ENCODE measurements around the gene CCDC85C. TPM values are rescaled to one million over a fixed set of nuclear protein-coding genes. Genes with fewer than 3 reads are reported as not detected.

CCDC85C gene
- total RNA-seq, 2 donors from 2014 or later, result 32.8 to 45.8 TPM

DNA sequence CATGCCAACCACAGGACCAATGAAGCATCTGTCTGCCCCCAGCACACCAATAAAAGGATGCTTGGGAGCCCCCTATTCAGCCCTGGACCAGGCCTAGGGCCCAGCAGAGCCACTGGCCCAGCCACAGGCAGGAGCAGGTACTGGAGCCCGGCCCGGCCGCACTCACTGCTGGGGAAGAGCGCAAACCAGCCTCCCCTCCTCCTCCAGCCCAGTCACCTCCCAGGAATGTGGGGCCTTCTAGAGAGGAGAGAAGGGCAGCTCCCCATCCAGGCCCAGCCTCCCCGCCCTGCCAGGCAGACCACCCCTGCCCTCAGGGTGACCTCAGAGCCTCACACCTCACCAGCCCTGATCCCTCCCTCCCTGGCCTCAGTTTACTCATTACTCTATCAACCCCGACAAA, 66.6 kb downstream of the CCDC85C start:
- Histone ChIP-seq H3K4me3 (ENCODE audit: low read length) (no peak overlapping the region), H3K4me1 (ENCODE audit: control insufficient read depth, insufficient read depth, low read length) (peaks cover 5% of the 10 kb centered on the region), H3K9me3 (ENCODE audit: control insufficient read depth, low read length) (no peaks in the 10 kb centered on the region), H3K9ac (ENCODE audit: extremely low read depth, low read length, poor library complexity, severe bottlenecking) (no peak overlapping the region), H3K27ac (ENCODE audit: low read depth, low read length) (no peak overlapping the region), H3K27me3 (ENCODE audit: control insufficient read depth, insufficient read depth, low read length, poor library complexity, severe bottlenecking) (no peaks in the 10 kb centered on the region), H3K36me3 (ENCODE audit: control insufficient read depth, insufficient read depth, low read length) (no peaks in the 10 kb centered on the region)
- no peaks in the 10 kb centered on the region for H3K36me3 Mint-ChIP-seq (ENCODE audit: low read depth)
- TF ChIP-seq, protein P1, sequence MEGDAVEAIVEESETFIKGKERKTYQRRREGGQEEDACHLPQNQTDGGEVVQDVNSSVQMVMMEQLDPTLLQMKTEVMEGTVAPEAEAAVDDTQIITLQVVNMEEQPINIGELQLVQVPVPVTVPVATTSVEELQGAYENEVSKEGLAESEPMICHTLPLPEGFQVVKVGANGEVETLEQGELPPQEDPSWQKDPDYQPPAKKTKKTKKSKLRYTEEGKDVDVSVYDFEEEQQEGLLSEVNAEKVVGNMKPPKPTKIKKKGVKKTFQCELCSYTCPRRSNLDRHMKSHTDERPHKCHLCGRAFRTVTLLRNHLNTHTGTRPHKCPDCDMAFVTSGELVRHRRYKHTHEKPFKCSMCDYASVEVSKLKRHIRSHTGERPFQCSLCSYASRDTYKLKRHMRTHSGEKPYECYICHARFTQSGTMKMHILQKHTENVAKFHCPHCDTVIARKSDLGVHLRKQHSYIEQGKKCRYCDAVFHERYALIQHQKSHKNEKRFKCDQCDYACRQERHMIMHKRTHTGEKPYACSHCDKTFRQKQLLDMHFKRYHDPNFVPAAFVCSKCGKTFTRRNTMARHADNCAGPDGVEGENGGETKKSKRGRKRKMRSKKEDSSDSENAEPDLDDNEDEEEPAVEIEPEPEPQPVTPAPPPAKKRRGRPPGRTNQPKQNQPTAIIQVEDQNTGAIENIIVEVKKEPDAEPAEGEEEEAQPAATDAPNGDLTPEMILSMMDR (conservative IDR thresholded peaks at IDR 0.05), result no peak
- H3K9me3 Mint-ChIP-seq, result no peaks in the 10 kb centered on the region
- DNase-seq, result peak; percentile 81
- peaks cover 18% of the 10 kb centered on the region for H3K4me1 Mint-ChIP-seq
- no peak overlapping the region for H3K4me3 Mint-ChIP-seq
- 74% methylated on average over 6 of the region's 6 CpGs; no CpG with 5 or more reads in 1 of the 2 experiments for whole genome bisulfite sequencing, 2 experiments (ENCODE audit: insufficient coverage in 1 of 2, insufficient read length in 1 of 2)
- no peaks in the 10 kb centered on the region for H3K27me3 Mint-ChIP-seq (ENCODE audit: insufficient read depth)
- peak overlapping the region; percentile 48 for H3K27ac Mint-ChIP-seq

DNA sequence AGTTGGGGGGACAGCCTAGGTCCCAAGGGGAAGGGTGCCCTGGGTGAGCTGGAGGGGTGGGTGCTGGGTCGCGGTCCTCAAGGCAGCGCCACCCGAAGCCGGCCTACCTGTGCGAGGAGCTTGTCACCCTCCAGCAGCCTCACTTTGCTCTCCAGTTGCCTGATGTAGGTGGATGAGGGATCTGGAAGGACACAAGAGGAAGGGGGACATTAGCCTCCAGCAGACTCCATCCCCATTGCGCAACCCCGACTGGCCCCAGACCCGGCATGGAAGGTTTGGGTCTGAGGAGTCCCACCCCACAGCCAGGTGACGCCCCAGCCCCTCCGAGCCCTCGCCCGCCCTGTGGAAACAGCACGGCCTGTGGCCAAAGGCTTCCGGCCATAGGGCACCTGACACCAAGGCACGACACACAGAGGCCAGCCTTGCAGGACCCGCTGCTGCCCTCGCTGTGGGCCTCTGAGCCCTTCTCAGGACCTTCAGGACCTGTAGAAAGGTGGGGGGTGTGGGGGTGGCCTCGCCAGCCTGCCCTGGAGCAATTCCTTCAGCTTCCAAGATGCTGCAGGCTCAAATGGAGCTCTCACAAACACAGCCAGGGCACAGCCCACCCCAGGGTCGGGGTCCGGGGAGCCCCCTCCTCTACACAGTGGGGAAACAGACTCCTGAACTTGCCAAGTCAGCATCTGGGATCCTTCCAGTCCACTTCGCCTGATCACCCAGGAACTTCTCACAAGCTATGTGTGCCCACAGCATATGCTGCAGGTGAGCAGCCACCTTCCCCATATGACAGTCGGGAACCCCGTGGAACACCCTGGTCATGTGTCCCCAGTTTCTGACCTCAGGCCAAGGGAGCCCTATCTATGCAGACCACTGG, 67.9 kb downstream of the CCDC85C start:
- no peak overlapping the region for H3K27ac Mint-ChIP-seq
- Histone ChIP-seq H3K27ac (ENCODE audit: low read depth, low read length) (no peak overlapping the region), H3K36me3 (ENCODE audit: control insufficient read depth, insufficient read depth, low read length) (no peaks in the 10 kb centered on the region), H3K4me3 (ENCODE audit: low read length) (no peak overlapping the region), H3K27me3 (ENCODE audit: control insufficient read depth, insufficient read depth, low read length, poor library complexity, severe bottlenecking) (no peaks in the 10 kb centered on the region), H3K9ac (ENCODE audit: extremely low read depth, low read length, poor library complexity, severe bottlenecking) (no peak overlapping the region), H3K4me1 (ENCODE audit: control insufficient read depth, insufficient read depth, low read length) (peaks cover 5% of the 10 kb centered on the region), H3K9me3 (ENCODE audit: control insufficient read depth, low read length) (no peaks in the 10 kb centered on the region)
- no peak for DNase-seq
- no peaks in the 10 kb centered on the region for H3K27me3 Mint-ChIP-seq (ENCODE audit: insufficient read depth)
- no peaks in the 10 kb centered on the region for H3K36me3 Mint-ChIP-seq (ENCODE audit: low read depth)
- no peaks in the 10 kb centered on the region for H3K9me3 Mint-ChIP-seq
- 92 to 94% methylated on average over 17 to 24 of the region's 24 CpGs for WGBS, 2 experiments (ENCODE audit: insufficient coverage in 1 of 2, insufficient read length in 1 of 2)
- no peak overlapping the region for H3K4me3 Mint-ChIP-seq
- H3K4me1 Mint-ChIP-seq, result peaks cover 20% of the 10 kb centered on the region
- TF ChIP-seq, protein P1 (conservative IDR thresholded peaks at IDR 0.05), result no peak

DNA sequence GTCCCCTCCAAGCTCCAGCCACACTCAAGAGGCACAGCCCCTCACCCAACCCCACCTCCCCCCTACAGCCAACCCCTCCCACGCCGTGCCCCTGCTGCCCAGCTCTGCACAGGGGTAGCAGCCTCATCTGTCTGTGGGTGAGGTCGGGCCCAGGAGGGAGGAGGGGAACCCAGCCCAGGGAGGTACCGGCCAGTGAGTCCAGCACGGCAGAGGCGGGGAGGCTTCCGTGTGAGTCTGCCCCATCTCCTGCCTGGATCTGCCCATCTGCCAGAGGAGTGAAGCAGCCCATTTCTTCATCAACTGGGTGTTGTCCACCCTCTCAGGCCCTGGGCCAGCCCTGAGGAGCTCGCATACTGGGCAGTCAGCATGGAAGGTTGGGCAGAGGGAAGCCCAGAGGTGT, 68.6 kb downstream of the CCDC85C start:
- Histone ChIP-seq H3K4me3 (ENCODE audit: low read length) (no peak overlapping the region), H3K27ac (ENCODE audit: low read depth, low read length) (peak overlapping the region; percentile 91), H3K9me3 (ENCODE audit: control insufficient read depth, low read length) (no peaks in the 10 kb centered on the region), H3K9ac (ENCODE audit: extremely low read depth, low read length, poor library complexity, severe bottlenecking) (no peak overlapping the region), H3K4me1 (ENCODE audit: control insufficient read depth, insufficient read depth, low read length) (peaks cover 9% of the 10 kb centered on the region), H3K27me3 (ENCODE audit: control insufficient read depth, insufficient read depth, low read length, poor library complexity, severe bottlenecking) (no peaks in the 10 kb centered on the region), H3K36me3 (ENCODE audit: control insufficient read depth, insufficient read depth, low read length) (no peaks in the 10 kb centered on the region)
- Mint-ChIP-seq H3K4me3 (no peak overlapping the region), H3K36me3 (ENCODE audit: low read depth) (no peaks in the 10 kb centered on the region), H3K27ac (no peak overlapping the region), H3K9me3 (no peaks in the 10 kb centered on the region), H3K27me3 (ENCODE audit: insufficient read depth) (no peaks in the 10 kb centered on the region), H3K4me1 (peaks cover 27% of the 10 kb centered on the region)
- no peak for DNase-seq
- 80 to 86% methylated on average over 2 to 8 of the region's 8 CpGs for WGBS, 2 experiments (ENCODE audit: insufficient coverage in 1 of 2, insufficient read length in 1 of 2)
- TF ChIP-seq, protein P1 (conservative IDR thresholded peaks at IDR 0.05), result no peak

All from endodermal cell (in vitro differentiated cells).